ENCODE data around the gene ME3. TPM values are rescaled to one million over a fixed set of nuclear protein-coding genes. Genes with fewer than 3 reads are reported as not detected.
"Not testable (repeated sequence)": the region's sequence is repeated elsewhere in the genome, so short reads cannot be mapped to it uniquely, and the experiment has no call there.

ME3 gene
- total RNA-seq, 1 experiment from 2014 or later = 22.1 TPM

DNA sequence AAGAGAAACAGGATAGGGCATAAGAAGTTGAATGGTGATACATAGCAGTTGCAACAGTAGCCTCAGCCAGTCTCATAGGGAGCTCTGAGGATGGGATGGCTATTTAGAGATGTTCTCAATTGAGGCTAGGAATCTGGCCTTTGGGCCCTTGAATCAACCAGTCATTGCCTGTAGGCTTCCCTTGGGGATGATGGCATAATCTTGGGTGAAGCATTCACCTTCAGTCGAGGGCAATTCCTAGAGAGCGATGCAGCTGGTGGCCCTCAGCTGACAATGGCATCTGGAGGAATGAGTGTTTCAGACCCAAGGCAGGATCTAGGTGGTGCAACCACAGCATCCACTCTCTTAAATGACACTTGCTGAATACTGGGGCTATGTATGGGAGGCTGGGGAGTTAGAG, 236.7 kb downstream of the ME3 start:
- DNase-seq (ENCODE audit: low read depth) = no peak

DNA sequence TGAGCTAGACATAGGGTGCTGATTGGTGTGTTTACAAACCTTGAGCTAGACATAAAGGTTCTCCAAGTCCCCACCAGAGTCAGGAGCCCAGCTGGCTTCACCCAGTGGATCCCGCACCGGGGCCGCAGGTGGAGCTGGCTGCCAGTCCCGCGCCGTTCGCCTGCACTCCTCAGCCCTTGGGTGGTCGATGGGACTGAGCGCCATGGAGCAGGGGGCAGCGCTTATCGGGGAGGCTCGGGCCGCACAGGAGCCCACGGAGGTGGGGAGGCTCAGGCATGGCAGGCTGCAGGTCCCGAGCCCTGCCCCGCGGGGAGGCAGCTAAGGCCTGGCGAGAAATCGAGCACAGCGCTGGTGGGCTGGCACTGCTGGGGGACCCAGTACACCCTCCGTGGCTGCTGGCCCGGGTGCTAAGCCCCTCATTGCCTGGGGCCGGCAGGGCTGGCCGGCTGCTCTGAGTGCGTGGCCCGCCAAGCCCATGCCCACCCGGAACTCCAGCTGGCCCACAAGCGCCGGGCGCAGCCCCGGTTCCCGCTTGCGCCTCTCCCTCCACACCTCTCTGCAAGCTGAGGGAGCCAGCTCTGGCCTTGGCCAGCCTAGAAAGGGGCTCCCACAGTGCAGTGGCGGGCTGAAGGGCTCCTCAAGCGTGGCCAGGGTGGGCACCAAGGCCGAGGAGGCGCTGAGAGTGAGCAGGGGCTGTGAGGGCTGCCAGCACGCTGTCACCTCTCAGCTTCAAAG, 238.9 kb downstream of the ME3 start:
- not testable (repeated sequence) for DNase-seq (ENCODE audit: low read depth)

DNA sequence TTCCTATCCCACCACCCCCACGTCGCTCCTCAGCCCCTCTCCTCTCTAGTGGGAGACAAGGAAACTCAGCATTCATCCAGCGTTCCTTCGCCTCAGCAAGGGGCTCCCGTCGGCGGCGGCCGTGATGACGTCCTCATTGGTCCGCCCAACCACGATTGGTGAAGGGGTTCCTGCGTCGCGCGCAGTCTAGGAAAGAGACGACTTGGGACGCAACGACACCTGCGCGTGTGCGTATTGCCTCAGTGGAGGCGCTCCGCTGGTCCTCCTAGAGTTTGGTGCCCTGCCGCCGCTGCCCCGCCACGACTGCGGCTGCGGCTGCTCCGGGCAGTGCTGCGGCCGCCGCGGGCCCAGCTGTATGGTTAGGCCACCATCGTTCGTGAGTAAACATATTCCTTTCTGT, 241.2 kb downstream of the ME3 start:
- DNase-seq (ENCODE audit: low read depth) = no peak

DNA sequence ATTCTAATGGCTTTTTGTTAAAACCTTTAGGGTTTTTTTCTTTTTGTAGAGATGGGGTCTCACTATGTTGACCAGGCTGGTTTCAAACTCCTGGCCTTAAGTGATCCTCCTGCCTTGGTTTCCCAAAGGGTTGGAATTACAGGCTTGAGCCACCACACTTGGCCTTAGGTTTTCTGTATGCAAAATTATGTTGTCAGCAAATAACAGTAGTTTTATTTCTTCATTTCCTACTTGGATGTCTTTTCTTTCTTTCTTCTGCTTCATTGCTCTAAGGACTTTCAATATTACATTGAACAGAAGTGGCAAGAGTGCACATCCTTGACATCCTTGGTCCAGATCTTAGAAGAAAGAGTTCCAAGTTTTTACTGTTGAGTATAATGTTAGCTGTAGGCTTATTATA, 245.0 kb downstream of the ME3 start:
- no peak for DNase-seq (ENCODE audit: low read depth)

DNA sequence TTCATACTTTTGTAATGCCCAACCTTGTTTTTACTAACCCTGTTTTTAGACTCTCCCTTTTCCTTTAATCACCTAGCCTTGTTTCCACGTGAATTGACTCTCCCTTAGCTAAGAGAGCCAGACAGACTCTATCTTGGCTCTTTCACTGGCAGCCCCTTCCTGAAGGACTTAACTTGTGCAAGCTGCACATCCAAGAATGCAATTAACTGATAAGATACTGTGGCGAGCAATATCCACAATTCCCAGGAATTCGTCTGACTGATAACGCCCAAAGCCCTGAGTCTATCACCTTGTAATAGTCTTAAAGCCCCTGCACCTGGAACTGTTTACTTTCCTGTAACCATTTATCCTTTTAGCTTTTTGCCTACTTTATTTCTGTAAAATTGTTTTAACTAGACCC, 248.9 kb downstream of the ME3 start:
- DNase-seq (ENCODE audit: low read depth) = not testable (repeated sequence)

DNA sequence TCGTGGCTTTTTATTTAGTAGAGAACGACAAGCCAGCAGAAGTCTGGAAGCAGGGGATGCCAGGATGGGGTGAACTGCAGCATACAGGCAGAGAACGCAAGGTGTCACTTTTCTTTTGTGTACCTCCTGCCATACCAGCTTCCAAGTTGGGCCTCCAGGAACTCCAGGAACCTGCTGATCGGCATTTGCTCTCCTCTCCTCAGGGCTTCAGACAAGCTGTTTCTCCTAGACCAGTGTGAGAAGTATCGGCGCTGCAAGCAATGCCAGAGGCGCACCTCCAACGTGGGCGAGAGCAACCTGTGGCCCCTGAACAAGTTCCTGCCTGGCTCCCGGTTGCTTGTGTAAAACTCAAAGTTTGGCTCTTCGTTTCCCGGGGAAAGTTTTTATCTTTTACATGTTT, 250.0 kb downstream of the ME3 start:
- DNase-seq (ENCODE audit: low read depth) = no peak

DNA sequence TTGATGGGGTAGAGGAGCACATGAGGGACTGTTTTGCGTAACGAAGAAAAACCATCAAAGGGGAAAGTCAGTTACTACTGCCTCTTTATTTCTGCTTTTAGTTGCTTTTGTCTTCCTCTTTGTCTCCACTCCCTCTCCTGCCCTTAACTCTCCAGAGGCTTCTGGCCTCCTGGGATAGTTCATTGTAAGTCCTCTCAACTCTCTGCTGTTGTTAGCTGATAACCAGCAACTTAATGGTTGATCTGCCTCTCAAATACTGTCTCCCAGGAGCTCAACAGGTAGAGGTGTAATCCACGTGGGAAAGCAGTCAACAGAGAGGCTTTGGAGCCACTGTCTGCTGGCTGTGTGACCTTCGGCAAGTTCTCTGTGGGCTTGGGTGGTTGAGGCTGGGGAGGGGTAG, 250.5 kb downstream of the ME3 start:
- DNase-seq (ENCODE audit: low read depth) = no peak

DNA sequence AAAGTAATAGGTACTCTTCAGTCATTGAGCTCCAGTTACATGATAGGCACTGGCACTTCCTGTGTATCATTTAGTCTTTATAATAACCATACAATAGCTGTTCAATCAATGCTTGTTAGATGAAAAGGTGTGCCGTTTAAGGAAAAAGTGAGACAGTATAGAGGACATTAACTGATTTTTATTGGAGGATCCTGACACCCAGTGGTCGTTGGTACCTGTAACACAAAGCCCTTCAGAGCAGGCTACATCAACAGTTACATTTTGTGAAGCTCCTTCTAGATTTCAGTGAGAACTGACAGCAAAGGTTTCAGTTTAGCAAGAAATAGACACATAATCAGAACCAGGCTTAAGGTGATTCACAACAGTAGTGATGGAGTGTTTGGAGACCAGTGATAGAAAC, 253.5 kb downstream of the ME3 start:
- no peak for DNase-seq (ENCODE audit: low read depth)

DNA sequence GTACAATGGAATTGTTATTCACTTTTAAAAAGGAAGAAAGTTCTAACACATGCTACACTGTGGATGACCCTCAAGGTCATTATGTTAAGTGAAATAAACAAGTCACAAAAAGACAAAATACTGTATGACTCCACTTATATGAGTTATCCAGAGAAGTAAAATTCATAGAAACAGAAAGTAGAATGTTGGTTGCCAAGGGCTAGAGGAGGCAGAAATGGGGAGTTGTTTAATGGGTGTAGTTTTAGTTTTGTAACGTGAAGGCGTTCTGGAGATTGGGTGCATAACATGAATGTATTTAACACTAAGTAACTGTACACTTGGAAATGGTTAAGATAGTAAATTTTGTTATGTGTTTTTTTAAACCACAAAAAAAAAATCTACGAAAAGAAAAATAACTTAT, 253.9 kb downstream of the ME3 start:
- no peak for DNase-seq (ENCODE audit: low read depth)

DNA sequence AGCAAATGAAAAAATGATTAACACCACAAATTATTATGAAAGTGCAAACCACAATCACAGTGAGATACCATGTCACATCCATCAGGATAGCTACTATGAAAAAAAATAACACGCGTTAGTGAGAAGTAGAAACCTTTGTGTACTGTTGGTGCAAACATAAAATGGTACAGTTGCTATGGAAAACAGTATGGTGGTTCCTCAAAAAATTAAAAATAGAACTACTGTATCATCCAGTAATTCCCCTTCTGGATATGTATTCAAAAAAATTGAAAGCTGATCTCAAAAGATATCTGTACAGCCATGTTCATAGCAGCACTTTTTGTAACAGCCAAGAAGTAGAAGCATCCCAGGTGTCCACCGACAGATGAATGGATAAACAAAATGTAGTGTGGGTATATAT, 254.3 kb downstream of the ME3 start:
- DNase-seq (ENCODE audit: low read depth) = no peak

DNA sequence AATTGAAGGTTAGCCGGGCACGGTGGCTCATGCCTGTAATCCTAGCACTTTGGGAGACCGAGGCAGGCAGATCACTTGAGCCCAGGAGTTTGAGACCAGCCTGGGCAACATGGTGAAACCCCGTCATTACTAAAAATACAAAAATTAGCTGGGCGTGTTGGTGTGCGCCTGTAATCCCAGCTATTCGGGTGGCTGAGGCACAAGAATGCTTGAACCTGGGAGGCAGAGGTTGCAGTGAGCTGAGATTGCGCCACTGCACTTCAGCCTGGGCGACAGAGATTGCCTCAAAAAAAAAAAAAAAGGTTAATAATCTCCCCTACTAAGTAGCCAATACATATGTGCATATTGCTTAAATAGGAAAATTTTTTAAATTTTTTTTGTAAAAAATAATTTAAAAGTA, 255.5 kb downstream of the ME3 start:
- DNase-seq (ENCODE audit: low read depth) = not testable (repeated sequence)

DNA sequence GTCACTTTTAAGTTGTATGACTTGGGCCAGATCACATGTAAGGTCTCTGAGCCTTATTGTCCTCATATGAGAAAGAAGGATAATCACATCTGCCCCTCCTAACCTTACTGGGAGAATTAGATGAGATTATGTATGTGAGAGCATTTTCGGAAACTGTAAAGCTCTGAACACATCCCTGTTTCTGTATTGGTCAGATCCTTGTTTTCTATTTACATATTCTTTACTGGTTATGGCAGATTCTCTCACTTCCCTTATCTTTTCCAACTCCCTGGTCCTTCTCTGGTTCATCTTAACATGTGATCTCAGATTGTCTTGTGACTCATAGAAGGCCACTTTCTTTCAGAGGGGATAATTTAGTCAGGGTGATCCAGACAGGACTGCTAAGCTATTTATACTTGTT, 255.9 kb downstream of the ME3 start:
- peak; percentile 23 for DNase-seq (ENCODE audit: low read depth)

DNA sequence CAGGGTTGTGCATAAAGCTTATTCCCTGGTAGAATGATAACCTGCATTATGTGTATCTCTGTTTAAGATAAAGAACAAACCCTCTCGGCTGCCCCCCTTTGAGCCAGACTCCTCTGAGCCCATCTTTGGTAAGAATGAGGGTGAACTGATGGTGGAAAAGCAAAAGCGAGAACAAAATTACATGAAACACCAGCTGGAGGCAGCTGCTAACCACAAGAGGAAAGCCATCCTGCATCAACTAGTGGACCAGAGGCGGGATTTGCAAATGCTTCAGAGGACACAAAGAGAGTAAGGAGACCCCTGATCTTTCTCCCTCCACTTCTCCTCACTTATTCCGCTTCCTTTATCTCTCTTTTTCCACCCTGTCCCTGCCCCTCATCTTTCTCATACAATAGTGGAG, 257.4 kb downstream of the ME3 start:
- DNase-seq (ENCODE audit: low read depth) = no peak

DNA sequence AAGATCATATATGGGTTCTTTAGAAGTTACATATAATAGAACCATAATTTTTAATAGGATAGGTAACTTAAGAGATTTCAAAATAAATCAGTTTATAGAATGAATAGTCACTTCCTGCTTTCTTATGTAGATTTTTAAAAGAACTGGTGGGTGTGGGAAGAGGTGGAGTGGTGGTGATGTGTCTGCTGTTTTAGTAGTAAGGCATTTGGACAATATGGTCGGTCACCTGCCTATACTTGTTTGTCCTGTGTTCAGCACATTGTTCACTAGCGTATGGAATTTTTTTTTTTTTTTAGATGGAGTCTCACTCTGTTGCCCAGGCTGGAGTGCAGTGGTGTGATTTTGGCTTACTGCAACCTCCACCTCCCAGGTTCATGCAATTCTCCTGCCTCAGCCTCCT, 258.4 kb downstream of the ME3 start:
- no peak for DNase-seq (ENCODE audit: low read depth)

DNA sequence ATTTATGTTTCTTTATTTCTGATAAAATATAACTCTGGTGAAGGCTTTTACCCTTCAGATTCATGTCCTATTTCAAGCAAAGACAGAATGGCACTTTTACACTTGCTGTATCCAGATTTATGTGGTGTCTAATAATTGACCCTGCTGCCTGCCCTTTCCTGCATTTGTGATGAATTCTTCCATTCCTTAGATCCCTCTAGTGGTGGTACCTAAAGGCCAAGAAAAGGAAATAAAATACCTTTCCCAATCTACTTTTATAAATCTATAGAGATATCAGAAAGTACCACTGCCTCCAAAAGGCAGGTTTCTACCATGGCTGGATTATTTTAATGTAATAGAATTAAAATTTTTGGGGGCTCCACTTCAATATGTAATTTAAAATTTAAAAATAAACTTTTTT, 263.6 kb downstream of the ME3 start:
- DNase-seq (ENCODE audit: low read depth) = no peak

DNA sequence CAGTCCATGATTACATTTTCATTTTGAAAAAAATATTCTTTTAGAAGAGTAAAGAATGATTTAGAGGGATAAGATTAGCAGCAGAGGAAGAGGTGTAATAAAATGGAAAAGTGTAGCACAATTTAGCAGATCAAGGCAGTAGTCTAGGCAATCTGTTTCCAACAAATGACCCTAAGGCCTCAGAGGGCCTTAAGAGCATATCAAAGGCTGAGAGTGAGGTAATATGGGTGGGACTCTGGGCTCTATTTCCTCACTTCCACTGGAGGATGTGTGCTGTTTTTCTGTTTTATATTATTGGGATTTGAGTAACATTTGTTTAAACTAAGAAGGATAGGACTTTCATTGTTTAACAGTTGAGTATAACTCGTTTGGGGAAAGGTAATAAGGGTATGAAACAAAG, 269.0 kb downstream of the ME3 start:
- no peak for DNase-seq (ENCODE audit: low read depth)

DNA sequence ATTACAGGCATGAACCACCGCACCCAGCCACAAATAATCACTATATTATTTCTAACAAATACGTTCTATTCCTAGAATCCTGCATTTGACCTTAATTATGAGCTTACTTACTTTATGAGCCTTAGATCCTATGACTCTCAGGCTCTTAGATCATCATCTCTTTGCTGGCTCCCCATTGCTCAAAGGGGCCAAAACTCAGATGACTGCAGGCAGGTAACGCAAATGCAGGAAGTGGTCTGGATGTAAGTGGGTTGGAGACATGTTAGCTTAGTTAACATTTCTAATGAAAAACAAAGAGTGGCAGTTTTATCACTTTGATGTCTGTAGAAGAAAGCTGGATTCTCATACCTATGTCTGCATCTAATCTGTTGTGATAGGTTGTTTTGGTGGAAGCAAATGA, 274.3 kb downstream of the ME3 start:
- DNase-seq (ENCODE audit: low read depth) = no peak

DNA sequence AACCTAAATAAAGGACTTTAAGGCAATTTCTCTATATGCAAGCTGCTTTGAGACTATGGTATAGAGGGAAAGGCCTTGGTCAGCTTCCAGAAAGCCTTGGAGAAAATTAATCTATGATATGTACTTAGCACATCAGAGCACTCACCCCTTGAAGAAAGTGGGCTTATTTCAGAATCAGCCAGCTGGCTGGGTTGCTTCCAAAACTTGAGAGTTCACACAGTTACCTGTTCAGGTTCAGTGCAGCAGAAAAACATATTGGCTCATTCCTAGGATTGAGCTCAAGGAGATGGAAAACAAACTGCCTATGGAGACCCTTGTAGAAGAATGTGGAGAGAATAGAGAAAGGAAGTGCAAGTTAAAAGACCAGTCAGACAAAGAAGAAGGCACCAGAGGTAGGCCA, 275.1 kb downstream of the ME3 start:
- DNase-seq (ENCODE audit: low read depth) = no peak

DNA sequence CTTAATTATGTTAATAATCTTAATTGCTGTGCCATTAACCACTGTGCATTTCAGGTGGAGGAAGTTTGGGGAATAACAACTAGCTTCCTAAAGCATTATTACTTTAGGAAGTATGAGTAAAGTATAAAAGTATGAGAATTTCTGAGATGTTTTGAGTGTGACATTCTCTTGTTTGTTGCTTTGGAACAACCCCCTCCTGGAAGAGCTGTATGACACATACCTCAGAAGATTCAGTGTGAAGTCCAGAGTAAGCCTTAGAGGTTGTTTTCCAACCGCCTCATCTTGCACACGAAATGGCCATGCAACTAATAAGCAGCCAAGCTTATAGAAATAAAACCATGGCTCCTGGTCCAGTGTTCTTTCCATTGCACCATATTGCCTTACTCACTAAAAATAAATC, 276.0 kb downstream of the ME3 start:
- peak; percentile 55 for DNase-seq (ENCODE audit: low read depth)

DNA sequence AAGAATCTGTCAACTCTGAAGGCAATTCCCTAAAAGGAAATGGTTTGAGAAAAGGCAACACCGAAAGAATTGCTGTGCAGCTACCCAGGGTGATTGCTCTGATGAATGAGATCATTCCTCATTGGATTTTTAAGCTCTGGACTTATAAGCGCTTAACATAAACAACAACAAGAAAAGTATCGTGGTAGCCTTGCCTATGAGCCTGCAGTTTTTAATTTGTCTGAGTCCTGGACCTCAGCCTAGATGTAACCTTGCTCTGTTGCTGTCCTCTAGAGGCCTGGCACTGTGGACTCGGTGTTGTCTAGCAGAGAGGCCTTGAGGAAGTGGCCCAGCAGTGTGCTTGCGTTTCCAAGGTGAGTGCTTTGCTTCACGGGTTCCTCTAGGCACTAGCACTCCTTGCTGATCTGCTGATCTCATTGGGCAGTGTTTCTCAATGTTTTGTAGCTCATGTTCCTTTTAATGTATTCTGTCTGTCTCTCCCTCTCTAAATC, 277.3 kb downstream of the ME3 start:
- no peak for DNase-seq (ENCODE audit: low read depth)

Data from LHCN-M2 (cell line).